Ovary (tissue), 3 donors: Measurements from ENCODE around the gene KSR1.

Experiments used
- EP300 ChIP-seq: sonication (generic); formaldehyde crosslinking; IDR thresholded peaks from one replicate; pipeline ENCODE4 v1.6.1; 2017; ENCODE audit warnings: antibody characterized with exemption
- TF ChIP-seq, protein P1 (sequence below), 3 donors: fragments of 450-650 bp in 2 of 3; fragments of 200-600 bp in 1 of 3; IDR thresholded peaks; one replicate each; pipeline versions ENCODE4 v1.5.1 to v1.8.0; 2016 to 2022; ENCODE audit warnings: antibody characterized with exemption in 3 of 3, mild to moderate bottlenecking in 1 of 3
- donor health status: DM: no; HTN: no; CAD: no.

DNA sequence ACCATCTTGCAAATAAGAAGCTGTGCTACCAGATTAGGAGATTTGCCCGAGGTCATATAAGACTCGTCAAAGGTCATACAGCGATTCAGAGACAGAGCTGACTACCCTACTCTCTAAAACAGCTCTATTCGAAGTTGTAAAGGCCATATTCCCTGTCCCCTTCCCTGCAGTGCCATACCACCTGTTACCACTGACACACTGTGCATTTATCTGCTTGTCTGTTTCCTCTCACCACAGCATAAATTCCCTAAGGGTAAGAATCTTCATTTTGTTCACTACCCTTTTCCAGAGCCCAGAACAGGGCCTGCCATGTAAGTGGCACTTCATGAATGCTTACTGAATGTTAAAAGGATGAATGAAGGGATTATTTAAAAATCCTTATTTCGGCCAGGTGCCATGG is 3.4 kb upstream of the KSR1 start:
- TF ChIP-seq, protein P1, sequence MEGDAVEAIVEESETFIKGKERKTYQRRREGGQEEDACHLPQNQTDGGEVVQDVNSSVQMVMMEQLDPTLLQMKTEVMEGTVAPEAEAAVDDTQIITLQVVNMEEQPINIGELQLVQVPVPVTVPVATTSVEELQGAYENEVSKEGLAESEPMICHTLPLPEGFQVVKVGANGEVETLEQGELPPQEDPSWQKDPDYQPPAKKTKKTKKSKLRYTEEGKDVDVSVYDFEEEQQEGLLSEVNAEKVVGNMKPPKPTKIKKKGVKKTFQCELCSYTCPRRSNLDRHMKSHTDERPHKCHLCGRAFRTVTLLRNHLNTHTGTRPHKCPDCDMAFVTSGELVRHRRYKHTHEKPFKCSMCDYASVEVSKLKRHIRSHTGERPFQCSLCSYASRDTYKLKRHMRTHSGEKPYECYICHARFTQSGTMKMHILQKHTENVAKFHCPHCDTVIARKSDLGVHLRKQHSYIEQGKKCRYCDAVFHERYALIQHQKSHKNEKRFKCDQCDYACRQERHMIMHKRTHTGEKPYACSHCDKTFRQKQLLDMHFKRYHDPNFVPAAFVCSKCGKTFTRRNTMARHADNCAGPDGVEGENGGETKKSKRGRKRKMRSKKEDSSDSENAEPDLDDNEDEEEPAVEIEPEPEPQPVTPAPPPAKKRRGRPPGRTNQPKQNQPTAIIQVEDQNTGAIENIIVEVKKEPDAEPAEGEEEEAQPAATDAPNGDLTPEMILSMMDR (IDR thresholded peaks at IDR 0.05) = no peak
- TF ChIP-seq EP300 = no peak
